B cell (primary cell): ENCODE data around the gene ZNF626. TPM values are rescaled to one million over a fixed set of nuclear protein-coding genes. Genes with fewer than 3 reads are reported as not detected.

ENCODE experiments used
- ATAC-seq: fragments of 200-7000 bp; cut with Tn5 transposase; one replicate; pipeline ENCODE4 v1.10.0; 2021; ENCODE audit warnings: low read depth, mild to moderate bottlenecking, moderate number of reproducible peaks, moderate library complexity
- CTCF ChIA-PET: fragments of 350-600 bp; sonication (Branson Sonifier 250); formaldehyde crosslinking; loops from one replicate; lab custom pipeline; 2021; ENCODE audit warnings: antibody characterized with exemption, inconsistent platforms; lab: Charles Lee
- POLR2A ChIA-PET: fragments of 350-600 bp; sonication (Branson Sonifier 250); formaldehyde crosslinking; loops from one replicate; lab custom pipeline; 2021; ENCODE audit warnings: antibody characterized with exemption; lab: Charles Lee
- DNase-seq: peaks from one replicate; pipeline ENCODE4 v3.0.0; 2013
- H2AFZ ChIP-seq: 2 replicates; pipeline ENCODE4 v1.6.1; 2012; ENCODE audit warnings: mild to moderate bottlenecking, low read depth, low read length; ENCODE audit not compliant: insufficient read depth, poor library complexity, severe bottlenecking
- H3K27ac ChIP-seq, 2 donors: 1 replicate in 1 of 2; 2 replicates in 1 of 2; pipeline ENCODE4 v1.5.1; 2012 to 2013; ENCODE audit warnings: low read length in 2 of 2, mild to moderate bottlenecking in 2 of 2, moderate library complexity in 1 of 2
- H3K27me3 ChIP-seq, 4 experiments: fragments of 200-600 bp in 1 of 4; sonication (generic) in 1 of 4; replicated peaks in 1 of 4; 1 replicate in 2 of 4; 2 replicates in 2 of 4; pipeline versions ENCODE4 v1.6.1 to v1.7.0; 2013 to 2016; ENCODE audit warnings: low read length in 3 of 4, mild to moderate bottlenecking in 2 of 4, mixed read lengths in 1 of 4, moderate library complexity in 1 of 4; ENCODE audit not compliant: insufficient read depth in 4 of 4, control insufficient read depth in 3 of 4; ENCODE audit errors: control extremely low read depth in 1 of 4
- H3K36me3 ChIP-seq, 2 experiments: replicated peaks in 1 of 2; 1 replicate in 1 of 2; 2 replicates in 1 of 2; pipeline versions ENCODE4 v1.6.1 to v1.7.1; 2013; ENCODE audit warnings: low read length in 1 of 2; ENCODE audit not compliant: insufficient read depth in 2 of 2, control insufficient read depth in 1 of 2; ENCODE audit errors: control extremely low read depth in 1 of 2, extremely low read depth in 1 of 2
- H3K4me1 ChIP-seq, 2 donors: fragments of 200-600 bp in 1 of 2; sonication (generic) in 1 of 2; 1 replicate in 1 of 2; 2 replicates in 1 of 2; pipeline versions ENCODE4 v1.5.1 to v1.6.1; 2013 to 2017; ENCODE audit warnings: low read length in 2 of 2; ENCODE audit not compliant: control insufficient read depth in 2 of 2, insufficient read depth in 2 of 2
- H3K4me2 ChIP-seq: replicated peaks from 2 replicates; pipeline ENCODE3; 2012; ENCODE audit warnings: mild to moderate bottlenecking, low read depth, low read length; ENCODE audit not compliant: poor library complexity, severe bottlenecking
- H3K4me3 ChIP-seq, 5 experiments: fragments of 200-600 bp in 1 of 5; sonication (generic) in 1 of 5; 1 replicate in 3 of 5; 2 replicates in 2 of 5; pipeline versions ENCODE4 v1.5.1 to v1.7.0; 2011 to 2016; ENCODE audit warnings: low read length in 4 of 5, mild to moderate bottlenecking in 4 of 5, low read depth in 2 of 5, control low read depth in 1 of 5, moderate library complexity in 1 of 5; ENCODE audit not compliant: insufficient read depth in 1 of 5; ENCODE audit errors: control extremely low read depth in 1 of 5, extremely low read depth in 1 of 5
- H3K79me2 ChIP-seq: fragments of 200-600 bp; sonication (generic); one replicate; pipeline ENCODE4 v1.6.0; 2016; ENCODE audit warnings: low read length; ENCODE audit not compliant: control insufficient read depth, insufficient read depth
- H3K9ac ChIP-seq: fragments of 200-600 bp; sonication (generic); 2 replicates; pipeline ENCODE4 v1.6.1; 2017; ENCODE audit warnings: mild to moderate bottlenecking, low read length, moderate library complexity
- H3K9me3 ChIP-seq, 3 donors: one replicate each; pipeline versions ENCODE4 v1.6.1 to v1.7.1; 2013; ENCODE audit warnings: low read length in 2 of 3; ENCODE audit not compliant: control insufficient read depth in 2 of 3, insufficient read depth in 1 of 3; ENCODE audit errors: control extremely low read depth in 1 of 3
- H4K20me1 ChIP-seq: 2 replicates; pipeline ENCODE4 v1.6.0; 2012; ENCODE audit warnings: mild to moderate bottlenecking, low read length; ENCODE audit not compliant: insufficient read depth, control insufficient read depth, poor library complexity, severe bottlenecking
- H3K27ac Mint-ChIP-seq: one replicate; pipeline ENCODE4 v1.8.0; 2021; ENCODE audit warnings: mixed read lengths
- H3K27me3 Mint-ChIP-seq: one replicate; pipeline ENCODE4 v1.8.0; 2021; ENCODE audit warnings: mixed read lengths
- H3K4me1 Mint-ChIP-seq: one replicate; pipeline ENCODE4 v1.8.0; 2021; ENCODE audit warnings: mixed read lengths
- H3K4me3 Mint-ChIP-seq: one replicate; pipeline ENCODE4 v1.8.0; 2021; ENCODE audit warnings: mixed read lengths
- H3K9me3 Mint-ChIP-seq: one replicate; pipeline ENCODE4 v1.8.0; 2022; ENCODE audit warnings: mixed read lengths; ENCODE audit not compliant: insufficient read depth
- EZH2 ChIP-seq: IDR thresholded peaks from 2 replicates; pipeline ENCODE4 v1.6.1; 2012; ENCODE audit warnings: borderline replicate concordance, low read depth, mild to moderate bottlenecking, moderate library complexity, low read length; ENCODE audit not compliant: insufficient read depth, poor library complexity, severe bottlenecking
- WGBS: methylation state at CpG from one replicate; pipeline ENCODE4 v1.1.5; 2013; ENCODE audit warnings: missing lambda C conversion rate; ENCODE audit not compliant: insufficient coverage; 5-methylcytosine and 5-hydroxymethylcytosine counted together
- intact Hi-C: fragments of 100-400 bp; cut with micrococcal nuclease; formaldehyde crosslinking; loops from one replicate; pipeline ENCODE4 v1.10.0; 2022
- polyA plus RNA-seq: library from polyadenylated mRNA; depleted of rRNA; stranded (reverse); fragments of >200 nt; gene quantifications from 2 replicates; pipeline ENCODE4 v1.2.3, GENCODE V29; 2012
- total RNA-seq, 2 donors: library from RNA; stranded (reverse); fragments of 120-200 nt in 1 of 2; gene quantifications; 1 replicate in 1 of 2; 2 replicates in 1 of 2; pipeline versions ENCODE4 v1.2.3 to v1.2.4, GENCODE V29; 2013 to 2022
- TF ChIP-seq, protein P1 (sequence below): fragments of 200-600 bp; IDR thresholded peaks from one replicate; pipeline ENCODE4 v1.8.0; 2022; ENCODE audit warnings: antibody characterized with exemption, mild to moderate bottlenecking

The ZNF626 gene
- total and polyA plus RNA-seq, 2 donors (not counting 1 experiment from before 2014, with no cell fraction given), result 5.4 to 15.2 TPM

DNA sequence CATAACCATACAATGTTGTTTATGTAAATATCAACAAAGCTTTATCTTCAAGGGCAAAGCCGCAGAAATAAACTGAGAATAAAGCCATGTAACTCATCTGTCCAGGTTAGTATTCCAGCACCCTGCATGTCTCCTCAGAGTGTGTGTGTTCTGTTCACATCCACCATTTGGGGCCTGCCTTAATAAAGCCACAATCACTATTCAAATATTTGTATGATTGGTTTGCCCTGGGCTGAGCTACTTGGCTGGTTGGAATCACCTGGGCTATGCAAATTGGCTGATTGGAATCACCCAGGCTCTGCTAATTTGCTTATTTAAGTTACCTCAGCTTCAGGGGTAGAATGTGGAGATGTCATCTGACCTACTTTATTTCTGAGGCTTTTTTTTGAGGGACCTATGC, 53.4 kb downstream of the ZNF626 start:
- no peak overlapping the region for H3K4me2 ChIP-seq
- no peak overlapping the region for H2AFZ ChIP-seq
- intact Hi-C loops, result no loop called here
- ATAC-seq (no peak), DNase-seq (no peak)
- no peak overlapping the region for H3K4me3 ChIP-seq
- peaks cover 5 to 36% (median 11%) of the 10 kb centered on the region in 3 donors for H3K9me3 ChIP-seq
- ChIA-PET CTCF (no interaction called here), POLR2A (no interaction called here)
- no peaks in the 10 kb centered on the region for H3K4me1 ChIP-seq
- WGBS, result 83% methylated on average over 1 of the region's 1 CpG
- no peak overlapping the region for H3K9ac ChIP-seq
- H3K36me3 ChIP-seq, result no peaks in the 10 kb centered on the region
- Mint-ChIP-seq H3K9me3 (peaks cover 13% of the 10 kb centered on the region), H3K4me3 (no peak overlapping the region), H3K27me3 (no peaks in the 10 kb centered on the region), H3K27ac (no peak overlapping the region), H3K4me1 (peaks cover 6% of the 10 kb centered on the region)
- H3K79me2 ChIP-seq, result no peaks in the 10 kb centered on the region
- H3K27me3 ChIP-seq, result no peaks in the 10 kb centered on the region
- H3K27ac ChIP-seq, result no peak overlapping the region
- no peaks in the 10 kb centered on the region for H4K20me1 ChIP-seq
- TF ChIP-seq EZH2, result no peak
- TF ChIP-seq, protein P1, sequence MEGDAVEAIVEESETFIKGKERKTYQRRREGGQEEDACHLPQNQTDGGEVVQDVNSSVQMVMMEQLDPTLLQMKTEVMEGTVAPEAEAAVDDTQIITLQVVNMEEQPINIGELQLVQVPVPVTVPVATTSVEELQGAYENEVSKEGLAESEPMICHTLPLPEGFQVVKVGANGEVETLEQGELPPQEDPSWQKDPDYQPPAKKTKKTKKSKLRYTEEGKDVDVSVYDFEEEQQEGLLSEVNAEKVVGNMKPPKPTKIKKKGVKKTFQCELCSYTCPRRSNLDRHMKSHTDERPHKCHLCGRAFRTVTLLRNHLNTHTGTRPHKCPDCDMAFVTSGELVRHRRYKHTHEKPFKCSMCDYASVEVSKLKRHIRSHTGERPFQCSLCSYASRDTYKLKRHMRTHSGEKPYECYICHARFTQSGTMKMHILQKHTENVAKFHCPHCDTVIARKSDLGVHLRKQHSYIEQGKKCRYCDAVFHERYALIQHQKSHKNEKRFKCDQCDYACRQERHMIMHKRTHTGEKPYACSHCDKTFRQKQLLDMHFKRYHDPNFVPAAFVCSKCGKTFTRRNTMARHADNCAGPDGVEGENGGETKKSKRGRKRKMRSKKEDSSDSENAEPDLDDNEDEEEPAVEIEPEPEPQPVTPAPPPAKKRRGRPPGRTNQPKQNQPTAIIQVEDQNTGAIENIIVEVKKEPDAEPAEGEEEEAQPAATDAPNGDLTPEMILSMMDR, result no peak

Other genes starting within 250 kb of the ZNF626 start
- 45.6 and 50.1 TPM in 2 replicates for gene ZNF737, start 95.8 kb downstream of the ZNF626 start, total RNA-seq
- gene ZNF737, start 95.8 kb downstream of the ZNF626 start, polyA plus RNA-seq, result 19.3 and 20.9 TPM in 2 replicates
- gene ZNF66, start 114.7 kb upstream of the ZNF626 start, total RNA-seq, result 25.0 and 27.7 TPM in 2 replicates
- gene ZNF66, start 114.7 kb upstream of the ZNF626 start, polyA plus RNA-seq, result 6.8 and 7.5 TPM in 2 replicates